HCT116 (cell line): ENCODE results near the gene TMEFF2. TPM values are rescaled to one million over a fixed set of nuclear protein-coding genes. Genes with fewer than 3 reads are reported as not detected.

Experiments used
- ATAC-seq: fragments of 200-7000 bp; cut with Tn5 transposase; 2 replicates; pipeline ENCODE4 v1.9.1; 2020; ENCODE audit warnings: mild to moderate bottlenecking, moderate library complexity
- BruUV-seq: library from RNA; stranded (reverse); fragments of 400-500 nt; replicated peaks from 2 replicates; lab custom pipeline; 2021; lab: Mats Ljungman, UMichigan
- CTCF ChIA-PET: fragments of 300-600 bp; sonication (Branson Sonifier 250); formaldehyde crosslinking; loops from one replicate; lab custom pipeline; 2021; ENCODE audit warnings: antibody characterized with exemption; lab: Charles Lee
- POLR2A ChIA-PET: fragments of 300-600, 350-600 bp; sonication (Branson Sonifier 250); formaldehyde crosslinking; loops from one replicate; lab custom pipeline; 2021; ENCODE audit warnings: antibody characterized with exemption; lab: Charles Lee
- RAD21 ChIA-PET, 2 experiments: fragments of 300-600 bp; sonication (Branson Sonifier 250); formaldehyde crosslinking; loops; one replicate each; lab custom pipeline; 2023; ENCODE audit warnings: low total read pairs in 2 of 2; ENCODE audit not compliant: uncharacterized antibody in 2 of 2, unreplicated experiment in 2 of 2, low non-redundant PET in 1 of 2; lab: Charles Lee
- DNase-seq: peaks from one replicate; pipeline ENCODE4 v3.0.0-alpha.2; 2010; ENCODE audit warnings: low read depth, low spot score
- H2AFZ ChIP-seq: fragments of 200-600 bp; shearing (Covaris generic), sonication (generic); 2 replicates; pipeline ENCODE4 v1.6.1; 2017; ENCODE audit warnings: low read depth, mixed run types, mixed read lengths, antibody characterized with exemption, low read length; ENCODE audit not compliant: poor library complexity, severe bottlenecking
- H3K27ac ChIP-seq: 2 replicates; pipeline ENCODE4 v1.5.1; 2012; ENCODE audit warnings: low read depth, low read length
- H3K27me3 ChIP-seq: fragments of 200-600 bp; sonication (generic); 2 replicates; pipeline ENCODE4 v1.6.1; 2016; ENCODE audit warnings: mixed run types, low read length, mixed read lengths; ENCODE audit not compliant: insufficient read depth
- H3K36me3 ChIP-seq, 2 experiments: fragments of 200-500 bp in 1 of 2; fragments of 200-600 bp in 1 of 2; sonication (Bioruptor generic) in 1 of 2; sonication (generic) in 1 of 2; 2 replicates each; pipeline versions ENCODE4 v1.5.1 to v1.6.1; 2014 to 2016; ENCODE audit warnings: low read length in 2 of 2, inconsistent platforms in 1 of 2, mixed read lengths in 1 of 2, mixed run types in 1 of 2; ENCODE audit not compliant: insufficient read depth in 2 of 2, control insufficient read depth in 1 of 2
- H3K4me1 ChIP-seq, 2 experiments: fragments of 200-600 bp in 1 of 2; sonication (generic) in 1 of 2; 2 replicates each; pipeline versions ENCODE4 v1.5.1 to v1.6.1; 2012 to 2017; ENCODE audit warnings: low read length in 2 of 2, inconsistent platforms in 1 of 2, mild to moderate bottlenecking in 1 of 2, mixed read lengths in 1 of 2, mixed run types in 1 of 2, moderate library complexity in 1 of 2; ENCODE audit not compliant: insufficient read depth in 2 of 2, control insufficient read depth in 1 of 2
- H3K4me2 ChIP-seq: fragments of 200-600 bp; sonication (generic); 2 replicates; pipeline ENCODE4 v1.6.1; 2017; ENCODE audit warnings: mixed run types, low read length, mixed read lengths
- H3K4me3 ChIP-seq, 2 experiments: fragments of 200-600 bp in 1 of 2; sonication (generic) in 1 of 2; replicated peaks in 1 of 2; 2 replicates each; pipeline ENCODE4 v1.5.1; 2011 to 2016; ENCODE audit warnings: low read length in 2 of 2, control low read depth in 1 of 2, low read depth in 1 of 2, mild to moderate bottlenecking in 1 of 2, mixed read lengths in 1 of 2, mixed run types in 1 of 2
- H3K79me2 ChIP-seq: fragments of 200-600 bp; sonication (generic); 2 replicates; pipeline ENCODE4 v1.6.1; 2017; ENCODE audit warnings: mild to moderate bottlenecking, mixed run types, low read length, moderate library complexity, mixed read lengths; ENCODE audit not compliant: insufficient read depth
- H3K9ac ChIP-seq: fragments of 200-600 bp; sonication (generic); 2 replicates; pipeline ENCODE4 v1.6.1; 2016; ENCODE audit warnings: low read length, mixed read lengths
- H3K9me2 ChIP-seq: fragments of 200-600 bp; sonication (generic), shearing (Covaris generic); 2 replicates; pipeline ENCODE4 v1.6.1; 2017; ENCODE audit warnings: mixed run types, mild to moderate bottlenecking, moderate library complexity; ENCODE audit not compliant: insufficient read depth
- H3K9me3 ChIP-seq, 2 experiments: fragments of 200-500 bp in 1 of 2; fragments of 200-600 bp in 1 of 2; sonication (Bioruptor generic) in 1 of 2; sonication (generic) in 1 of 2; 2 replicates each; pipeline ENCODE4 v1.6.1; 2014 to 2017; ENCODE audit warnings: low read length in 2 of 2, mixed read lengths in 2 of 2, inconsistent platforms in 1 of 2, low read depth in 1 of 2, mild to moderate bottlenecking in 1 of 2, mixed run types in 1 of 2, moderate library complexity in 1 of 2; ENCODE audit not compliant: control insufficient read depth in 1 of 2, insufficient read depth in 1 of 2
- H4K20me1 ChIP-seq: fragments of 200-600 bp; sonication (generic), shearing (Covaris generic); 2 replicates; pipeline ENCODE4 v1.6.1; 2017; ENCODE audit warnings: mixed run types, mild to moderate bottlenecking, moderate library complexity; ENCODE audit not compliant: insufficient read depth
- ATF3 ChIP-seq: IDR thresholded peaks from 2 replicates; pipeline ENCODE4 v1.6.1; 2012
- CBX3 ChIP-seq: IDR thresholded peaks from 2 replicates; pipeline ENCODE4 v1.6.1; 2012; ENCODE audit warnings: low read depth
- CEBPB ChIP-seq: IDR thresholded peaks from 2 replicates; pipeline ENCODE4 v1.6.1; 2012; ENCODE audit warnings: low read depth
- CTCF ChIP-seq, 3 experiments: fragments of 200-600 bp in 1 of 3; sonication (generic) in 1 of 3; IDR thresholded peaks in 2 of 3; conservative IDR thresholded peaks in 1 of 3; 2 replicates each; pipeline ENCODE4 v1.5.1; 2012 to 2017; ENCODE audit warnings: low read depth in 2 of 3, low read length in 2 of 3, antibody characterized with exemption in 1 of 3, borderline replicate concordance in 1 of 3, control low read depth in 1 of 3, mild to moderate bottlenecking in 1 of 3, mixed read lengths in 1 of 3, mixed run types in 1 of 3, moderate library complexity in 1 of 3; ENCODE audit not compliant: insufficient read depth in 1 of 3
- EGR1 ChIP-seq: IDR thresholded peaks from 2 replicates; pipeline ENCODE4 v1.6.1; 2012; ENCODE audit warnings: low read depth
- ELF1 ChIP-seq: IDR thresholded peaks from 2 replicates; pipeline ENCODE4 v1.6.1; 2012; ENCODE audit warnings: low read depth, borderline replicate concordance
- EZH2phosphoT487 ChIP-seq: fragments of 200-600 bp; IDR thresholded peaks from 2 replicates; pipeline ENCODE4 v1.6.1; 2018; ENCODE audit warnings: antibody characterized with exemption, borderline replicate concordance
- FOSL1 ChIP-seq: IDR thresholded peaks from 2 replicates; pipeline ENCODE4 v1.6.1; 2012; ENCODE audit warnings: low read depth
- JUND ChIP-seq: IDR thresholded peaks from 2 replicates; pipeline ENCODE4 v1.6.1; 2012
- POLR2AphosphoS5 ChIP-seq: IDR thresholded peaks from 2 replicates; pipeline ENCODE4 v1.6.1; 2011; ENCODE audit warnings: mild to moderate bottlenecking, low read depth, low read length, moderate library complexity
- RAD21 ChIP-seq: IDR thresholded peaks from 2 replicates; pipeline ENCODE4 v1.6.1; 2012; ENCODE audit warnings: low read depth, mild to moderate bottlenecking
- SIN3A ChIP-seq: IDR thresholded peaks from 2 replicates; pipeline ENCODE4 v1.6.1; 2012; ENCODE audit warnings: low read depth
- SRF ChIP-seq: IDR thresholded peaks from 2 replicates; pipeline ENCODE4 v1.6.1; 2012; ENCODE audit warnings: low read depth
- TCF7L2 ChIP-seq: IDR thresholded peaks from 2 replicates; pipeline ENCODE4 v1.7.0; 2011; ENCODE audit warnings: borderline replicate concordance, inconsistent platforms; ENCODE audit not compliant: insufficient read depth, insufficient read length; ENCODE audit errors: extremely low read depth
- YY1 ChIP-seq: IDR thresholded peaks from 2 replicates; pipeline ENCODE4 v1.6.1; 2011; ENCODE audit warnings: low read length, low read depth, moderate library complexity, mild to moderate bottlenecking; ENCODE audit not compliant: insufficient replicate concordance; ENCODE audit errors: extremely low read depth
- intact Hi-C: fragments of 100-400 bp; cut with micrococcal nuclease; formaldehyde crosslinking; loops from 2 replicates; pipeline ENCODE4 v1.10.0; 2022
- total RNA-seq: library from RNA; stranded (reverse); gene quantifications from one replicate; pipeline ENCODE4 v1.2.1, GENCODE V29; 2021; ENCODE audit not compliant: unreplicated experiment
- TF ChIP-seq, protein P1 (sequence below): IDR thresholded peaks from 2 replicates; pipeline ENCODE4 v1.6.1; 2011; ENCODE audit warnings: mild to moderate bottlenecking, low read length, moderate library complexity; ENCODE audit not compliant: insufficient replicate concordance; ENCODE audit errors: extremely low read depth
- TF ChIP-seq, protein P2 (sequence below): IDR thresholded peaks from 2 replicates; pipeline ENCODE4 v1.6.1; 2012

TMEFF2 gene
- total RNA-seq, 1 experiment from 2014 or later, result not detected

DNA sequence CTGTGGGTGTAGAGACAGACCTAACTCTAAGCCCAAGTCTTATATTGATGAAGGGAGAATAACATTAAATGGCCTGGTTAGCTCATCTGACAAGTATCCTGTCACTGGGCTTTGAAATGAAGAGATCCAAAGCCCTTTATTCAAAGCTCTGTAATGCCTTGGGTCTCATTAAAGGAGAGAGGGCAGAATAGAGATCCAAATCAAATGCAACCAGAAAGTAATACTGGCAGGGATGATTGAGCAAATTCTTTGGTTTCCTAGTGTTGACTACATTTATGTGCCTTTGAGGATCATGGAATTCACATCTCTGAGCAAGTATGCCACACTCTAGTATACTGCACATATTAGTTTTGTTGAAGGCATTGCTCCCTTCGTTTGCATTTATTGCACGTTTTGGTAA, 200.0 kb downstream of the TMEFF2 start (continued):
- TF ChIP-seq, protein P1, sequence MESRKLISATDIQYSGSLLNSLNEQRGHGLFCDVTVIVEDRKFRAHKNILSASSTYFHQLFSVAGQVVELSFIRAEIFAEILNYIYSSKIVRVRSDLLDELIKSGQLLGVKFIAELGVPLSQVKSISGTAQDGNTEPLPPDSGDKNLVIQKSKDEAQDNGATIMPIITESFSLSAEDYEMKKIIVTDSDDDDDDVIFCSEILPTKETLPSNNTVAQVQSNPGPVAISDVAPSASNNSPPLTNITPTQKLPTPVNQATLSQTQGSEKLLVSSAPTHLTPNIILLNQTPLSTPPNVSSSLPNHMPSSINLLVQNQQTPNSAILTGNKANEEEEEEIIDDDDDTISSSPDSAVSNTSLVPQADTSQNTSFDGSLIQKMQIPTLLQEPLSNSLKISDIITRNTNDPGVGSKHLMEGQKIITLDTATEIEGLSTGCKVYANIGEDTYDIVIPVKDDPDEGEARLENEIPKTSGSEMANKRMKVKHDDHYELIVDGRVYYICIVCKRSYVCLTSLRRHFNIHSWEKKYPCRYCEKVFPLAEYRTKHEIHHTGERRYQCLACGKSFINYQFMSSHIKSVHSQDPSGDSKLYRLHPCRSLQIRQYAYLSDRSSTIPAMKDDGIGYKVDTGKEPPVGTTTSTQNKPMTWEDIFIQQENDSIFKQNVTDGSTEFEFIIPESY, result no peak
- no peak for TF ChIP-seq CEBPB
- no peak for TF ChIP-seq FOSL1

DNA sequence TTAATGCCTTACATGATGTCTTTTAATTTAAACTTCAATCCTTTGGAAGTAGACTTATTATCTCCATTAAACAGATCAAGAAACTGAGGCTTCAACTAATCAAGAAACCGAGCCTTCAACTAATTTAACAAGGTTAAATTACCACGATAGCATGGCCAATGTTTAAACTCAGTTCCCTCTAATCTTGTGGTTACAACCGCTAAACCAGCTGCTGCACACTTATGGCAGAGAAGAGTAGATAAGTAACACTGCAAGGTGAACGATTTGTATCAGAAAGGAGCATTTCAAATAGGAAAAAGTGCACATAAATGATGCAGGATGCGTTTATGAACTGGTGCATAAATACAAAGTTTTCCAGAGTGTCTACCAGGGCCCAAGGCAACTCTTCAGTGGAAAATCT, 203.3 kb downstream of the TMEFF2 start:
- H3K79me2 ChIP-seq, result no peaks in the 10 kb centered on the region
- ATAC-seq (no peak), DNase-seq (no peak)
- no peak overlapping the region for H3K9ac ChIP-seq
- H4K20me1 ChIP-seq, result no peaks in the 10 kb centered on the region
- intact Hi-C loops, result no loop called here
- no peak overlapping the region for H3K4me2 ChIP-seq
- no peaks in the 10 kb centered on the region for H3K9me3 ChIP-seq
- RAD21 ChIA-PET, result no interaction called here
- no peaks in the 10 kb centered on the region for H3K36me3 ChIP-seq
- peaks cover 0 to 3% of the 10 kb centered on the region in 2 experiments; a peak in 1 of 4 replicates for H3K4me1 ChIP-seq
- CTCF ChIA-PET, result no interaction called here
- no peak overlapping the region for H3K27ac ChIP-seq
- POLR2A ChIA-PET, result no interaction called here
- no peak overlapping the region for H2AFZ ChIP-seq
- no peak overlapping the region for H3K4me3 ChIP-seq
- H3K9me2 ChIP-seq, result no peaks in the 10 kb centered on the region
- no TSS peak for BruUV-seq
- no peaks in the 10 kb centered on the region for H3K27me3 ChIP-seq
- TF ChIP-seq ATF3 (no peak), CBX3 (no peak), EZH2phosphoT487 (no peak), CEBPB (no peak), POLR2AphosphoS5 (no peak), EGR1 (no peak), RAD21 (no peak), TCF7L2 (no peak), SRF (no peak), ELF1 (no peak), FOSL1 (no peak), SIN3A (no peak), YY1 (no peak), JUND (no peak), CTCF (IDR thresholded peaks at IDR 0.05 in 2 of 3, conservative IDR thresholded peaks at IDR 0.05 in 1 of 3; ENCODE audit: borderline replicate concordance in 1 of 3, insufficient read depth in 1 of 3, low read depth in 2 of 3, low read length in 2 of 3) (no peak)
- TF ChIP-seq, protein P1, result no peak
- TF ChIP-seq, protein P2, sequence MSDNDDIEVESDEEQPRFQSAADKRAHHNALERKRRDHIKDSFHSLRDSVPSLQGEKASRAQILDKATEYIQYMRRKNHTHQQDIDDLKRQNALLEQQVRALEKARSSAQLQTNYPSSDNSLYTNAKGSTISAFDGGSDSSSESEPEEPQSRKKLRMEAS, result no peak
